Endothelial cell of umbilical vein (primary cell): Measurements from ENCODE around the gene TMEM11. TPM values are rescaled to one million over a fixed set of nuclear protein-coding genes. Genes with fewer than 3 reads are reported as not detected.

ENCODE experiments used
- BruUV-seq: library from RNA; stranded (reverse); fragments of 400-500 nt; replicated peaks from 2 replicates; lab custom pipeline; 2021; lab: Mats Ljungman, UMichigan
- CTCF ChIA-PET: fragments of 300-600, 350-600 bp; sonication (Branson Sonifier 250); formaldehyde crosslinking; loops from one replicate; lab custom pipeline; 2021; ENCODE audit warnings: antibody characterized with exemption, inconsistent platforms; lab: Charles Lee
- POLR2A ChIA-PET: fragments of 300-600, 350-600 bp; sonication (Branson Sonifier 250); formaldehyde crosslinking; loops from one replicate; lab custom pipeline; 2021; ENCODE audit warnings: antibody characterized with exemption, inconsistent platforms; lab: Charles Lee
- DNase-seq: peaks from one replicate; pipeline ENCODE4 v3.0.0-alpha.2; 2011; ENCODE audit warnings: low read depth, low spot score
- FAIRE-seq: peaks from 2 replicates; lab custom pipeline; 2011; peaks lifted over from hg19 to GRCh38; lab: Jason Lieb, UNC
- H2AFZ ChIP-seq: 2 replicates; pipeline ENCODE4 v1.6.0; 2012; ENCODE audit warnings: low read depth, low read length, control low read depth, inconsistent platforms
- H3K27ac ChIP-seq: 2 replicates; pipeline ENCODE4 v1.5.1; 2011; ENCODE audit warnings: low read depth, mild to moderate bottlenecking, control low read depth, low read length, moderate library complexity; ENCODE audit not compliant: insufficient read depth
- H3K27me3 ChIP-seq, 2 experiments: 2 replicates each; pipeline versions ENCODE4 v1.6.0 to v1.6.1; 2011; ENCODE audit warnings: low read length in 2 of 2, mixed read lengths in 1 of 2; ENCODE audit not compliant: control insufficient read depth in 2 of 2, insufficient read depth in 2 of 2
- H3K36me3 ChIP-seq, 2 experiments: 2 replicates in 1 of 2; 3 replicates in 1 of 2; pipeline ENCODE4 v1.5.1; 2011; ENCODE audit warnings: low read length in 2 of 2, mild to moderate bottlenecking in 1 of 2, moderate library complexity in 1 of 2; ENCODE audit not compliant: control insufficient read depth in 2 of 2, insufficient read depth in 2 of 2; ENCODE audit errors: extremely low read depth in 1 of 2
- H3K4me1 ChIP-seq: 3 replicates; pipeline ENCODE4 v1.5.1; 2011; ENCODE audit warnings: mild to moderate bottlenecking, low read length; ENCODE audit not compliant: control insufficient read depth, insufficient read depth; ENCODE audit errors: extremely low read depth
- H3K4me2 ChIP-seq: 2 replicates; pipeline ENCODE4 v1.6.1; 2011; ENCODE audit warnings: low read length, control low read depth, mixed read lengths; ENCODE audit not compliant: insufficient read depth
- H3K4me3 ChIP-seq, 3 experiments: fragments of 200-600 bp in 1 of 3; sonication (generic), shearing (Covaris generic) in 1 of 3; replicated peaks in 1 of 3; 2 replicates each; pipeline ENCODE4 v1.5.1; 2011 to 2016; ENCODE audit warnings: control low read depth in 3 of 3, low read length in 3 of 3, mild to moderate bottlenecking in 2 of 3, inconsistent platforms in 1 of 3, low read depth in 1 of 3, moderate library complexity in 1 of 3; ENCODE audit not compliant: insufficient read depth in 1 of 3
- H3K79me2 ChIP-seq: 2 replicates; pipeline ENCODE4 v1.6.0; 2012; ENCODE audit warnings: low read length, inconsistent platforms; ENCODE audit not compliant: control insufficient read depth, insufficient read depth
- H3K9ac ChIP-seq: replicated peaks from 2 replicates; pipeline ENCODE3; 2011; ENCODE audit warnings: low read length, control low read depth; ENCODE audit not compliant: insufficient read depth; ENCODE audit errors: extremely low read depth
- H3K9me1 ChIP-seq: replicated peaks from 3 replicates; pipeline ENCODE4 v1.6.0; 2011; ENCODE audit warnings: mild to moderate bottlenecking, low read length; ENCODE audit not compliant: control insufficient read depth, insufficient read depth; ENCODE audit errors: extremely low read depth
- H3K9me3 ChIP-seq: replicated peaks from 2 replicates; pipeline ENCODE4 v1.5.1; 2012; ENCODE audit warnings: low read length, inconsistent platforms; ENCODE audit not compliant: control insufficient read depth, insufficient read depth
- H4K20me1 ChIP-seq: replicated peaks from 2 replicates; pipeline ENCODE3; 2011; ENCODE audit warnings: mild to moderate bottlenecking, low read length; ENCODE audit not compliant: control insufficient read depth, insufficient read depth; ENCODE audit errors: extremely low read depth
- CTCF ChIP-seq, 2 donors: IDR thresholded peaks; 1 replicate in 1 of 2; 2 replicates in 1 of 2; pipeline ENCODE4 v1.5.1; 2011; ENCODE audit warnings: low read length in 2 of 2, mild to moderate bottlenecking in 2 of 2, moderate library complexity in 2 of 2, control low read depth in 1 of 2, inconsistent platforms in 1 of 2, low read depth in 1 of 2; ENCODE audit not compliant: insufficient read depth in 1 of 2; ENCODE audit errors: extremely low read depth in 1 of 2
- EZH2 ChIP-seq: IDR thresholded peaks from 2 replicates; pipeline ENCODE4 v1.6.1; 2012; ENCODE audit warnings: borderline replicate concordance, low read depth, mild to moderate bottlenecking, moderate library complexity, low read length, inconsistent platforms; ENCODE audit not compliant: severe bottlenecking
- FOS ChIP-seq: IDR thresholded peaks from 2 replicates; pipeline ENCODE4 v1.6.1; 2011; ENCODE audit warnings: mild to moderate bottlenecking, low read length, moderate library complexity, borderline replicate concordance; ENCODE audit not compliant: insufficient read depth
- GATA2 ChIP-seq: IDR thresholded peaks from 2 replicates; pipeline ENCODE4 v1.7.0; 2011; ENCODE audit warnings: low read depth, mild to moderate bottlenecking, moderate library complexity, mixed read lengths, low read length; ENCODE audit not compliant: insufficient read length, insufficient read depth
- JUN ChIP-seq: IDR thresholded peaks from 2 replicates; pipeline ENCODE4 v1.6.1; 2011; ENCODE audit warnings: borderline replicate concordance, low read depth; ENCODE audit not compliant: insufficient read length, insufficient read depth
- MAX ChIP-seq: IDR thresholded peaks from 2 replicates; pipeline ENCODE4 v1.6.1; 2011; ENCODE audit not compliant: insufficient read depth, insufficient read length
- MYC ChIP-seq: IDR thresholded peaks from one replicate; pipeline ENCODE4 v1.6.1; 2011; ENCODE audit warnings: mild to moderate bottlenecking, low read depth, low read length
- POLR2A ChIP-seq: IDR thresholded peaks from 2 replicates; pipeline ENCODE4 v1.6.1; 2012; ENCODE audit warnings: low read depth, mild to moderate bottlenecking, control low read depth, low read length
- POLR2AphosphoS5 ChIP-seq: IDR thresholded peaks from 2 replicates; pipeline ENCODE4 v1.6.1; 2012; ENCODE audit warnings: low read depth, mild to moderate bottlenecking, control low read depth, low read length, moderate library complexity; ENCODE audit not compliant: insufficient read depth
- dilution Hi-C: fragments of 300-500 bp; cut with MboI; formaldehyde crosslinking; loops from one replicate; pipeline ENCODE4 v1.15.0; 2019; ENCODE audit warnings: low sequenced_read_pairs; ENCODE audit not compliant: extremely low pct_ligation_motif_present
- intact Hi-C: fragments of 100-400 bp; cut with micrococcal nuclease; formaldehyde crosslinking; loops from one replicate; pipeline ENCODE4 v1.10.0; 2022
- polyA plus RNA-seq, 4 experiments: library from polyadenylated mRNA; depleted of rRNA in 3 of 4; stranded (reverse) in 3 of 4; unstranded in 1 of 4; fragments of >200 nt; gene quantifications; 2 replicates each; pipeline versions ENCODE4 v1.2.1 to v1.2.3, GENCODE V29; 2011 to 2012; ENCODE audit warnings: missing spikeins in 1 of 4
- total RNA-seq: library from RNA; stranded (reverse); gene quantifications from 2 replicates; pipeline ENCODE4 v1.2.3, GENCODE V29; 2021

The TMEM11 gene
- total and polyA plus RNA-seq, 2 donors (not counting 3 experiments of a cell fraction or from before 2014, with no cell fraction given) = 27.4 to 79.9 TPM

GRCh38 chr17:21198411-21198810 lies 15.6 kb downstream of the TMEM11 start:
- Histone ChIP-seq H2AFZ (no peak overlapping the region), H3K9ac (no peak overlapping the region), H3K9me3 (no peaks in the 10 kb centered on the region), H3K79me2 (peaks cover 50% of the 10 kb centered on the region), H3K36me3 (peaks cover 0 to 12% of the 10 kb centered on the region in 2 experiments), H3K27me3 (no peaks in the 10 kb centered on the region), H3K9me1 (no peaks in the 10 kb centered on the region), H3K27ac (no peak overlapping the region), H4K20me1 (no peaks in the 10 kb centered on the region), H3K4me2 (no peak overlapping the region), H3K4me1 (no peaks in the 10 kb centered on the region), H3K4me3 (no peak overlapping the region)
- BruUV-seq = no TSS peak
- intact Hi-C loops (no loop called here), dilution Hi-C loops (no loop called here)
- CTCF ChIA-PET = interaction anchor here (1.3 kb wide), 1 partner anchor 71 kb away, joined by 3 read pairs; no protein-coding TSS in a partner anchor
- POLR2A ChIA-PET = no interaction called here
- no peak for DNase-seq
- no peak for FAIRE-seq
- TF ChIP-seq FOS (no peak), JUN (no peak), POLR2AphosphoS5 (no peak), CTCF (IDR thresholded peaks at IDR 0.05; ENCODE audit: extremely low read depth in 1 of 2, insufficient read depth in 1 of 2, low read depth in 1 of 2, low read length in 2 of 2) (no peak), POLR2A (no peak), GATA2 (no peak)

GRCh38 chr17:21196126-21196525 lies 17.8 kb downstream of the TMEM11 start:
- DNase-seq = no peak
- dilution Hi-C loops = no loop called here
- H3K79me2 ChIP-seq = peaks cover 28% of the 10 kb centered on the region
- H3K27me3 ChIP-seq = no peaks in the 10 kb centered on the region
- TF ChIP-seq MAX (no peak), FOS (no peak), GATA2 (no peak), MYC (no peak), POLR2AphosphoS5 (no peak), CTCF (IDR thresholded peaks at IDR 0.05; ENCODE audit: extremely low read depth in 1 of 2, insufficient read depth in 1 of 2, low read depth in 1 of 2, low read length in 2 of 2) (no peak), JUN (no peak), EZH2 (no peak), POLR2A (no peak)
- FAIRE-seq = no peak
- H3K9ac ChIP-seq = no peak overlapping the region
- intact Hi-C loops = no loop called here
- no peaks in the 10 kb centered on the region for H4K20me1 ChIP-seq
- H3K4me1 ChIP-seq = no peaks in the 10 kb centered on the region
- no peak overlapping the region for H3K4me2 ChIP-seq
- BruUV-seq = no TSS peak
- H2AFZ ChIP-seq = no peak overlapping the region
- ChIA-PET CTCF (no interaction called here), POLR2A (no interaction called here)
- H3K27ac ChIP-seq = no peak overlapping the region
- H3K4me3 ChIP-seq = no peak overlapping the region
- H3K36me3 ChIP-seq = peaks cover 0 to 12% of the 10 kb centered on the region in 2 experiments
- H3K9me3 ChIP-seq = no peaks in the 10 kb centered on the region
- no peaks in the 10 kb centered on the region for H3K9me1 ChIP-seq
